ENCODE data around the gene RYR2.

DNA sequence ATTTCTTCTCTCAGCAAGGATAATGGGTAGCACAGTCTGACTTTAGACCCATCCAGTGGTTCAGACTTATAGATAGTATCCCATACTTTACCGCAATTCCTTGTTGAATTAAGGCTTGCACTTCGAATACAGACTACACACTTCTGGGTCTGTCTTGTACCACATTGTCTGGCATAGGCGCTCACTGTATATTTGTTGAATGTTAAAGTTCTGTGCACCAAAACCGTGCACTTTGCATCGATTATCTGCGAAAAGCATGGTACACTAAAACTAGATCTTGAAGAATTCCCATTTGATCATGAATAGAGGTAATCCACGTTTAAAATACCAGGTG lies 556 bp upstream of the RYR2 start:
- TF ChIP-seq CTCF (conservative IDR thresholded peaks at IDR 0.05) (no peak), ZFX (IDR thresholded peaks at IDR 0.05) (no peak)
